Astrocyte (in vitro differentiated cells and primary cell): ENCODE measurements around the gene CTXN2.

Experiments
- EZH2 ChIP-seq: IDR thresholded peaks from 2 replicates; pipeline ENCODE4 v1.6.1; 2012; ENCODE audit warnings: mild to moderate bottlenecking, low read length, inconsistent platforms; ENCODE audit not compliant: insufficient read depth
- TF ChIP-seq, protein P1 (sequence below): IDR thresholded peaks from 2 replicates; pipeline ENCODE4 v1.5.1; 2011; ENCODE audit warnings: low read depth, mild to moderate bottlenecking, inconsistent platforms, low read length, moderate library complexity; ENCODE audit not compliant: insufficient read depth

DNA sequence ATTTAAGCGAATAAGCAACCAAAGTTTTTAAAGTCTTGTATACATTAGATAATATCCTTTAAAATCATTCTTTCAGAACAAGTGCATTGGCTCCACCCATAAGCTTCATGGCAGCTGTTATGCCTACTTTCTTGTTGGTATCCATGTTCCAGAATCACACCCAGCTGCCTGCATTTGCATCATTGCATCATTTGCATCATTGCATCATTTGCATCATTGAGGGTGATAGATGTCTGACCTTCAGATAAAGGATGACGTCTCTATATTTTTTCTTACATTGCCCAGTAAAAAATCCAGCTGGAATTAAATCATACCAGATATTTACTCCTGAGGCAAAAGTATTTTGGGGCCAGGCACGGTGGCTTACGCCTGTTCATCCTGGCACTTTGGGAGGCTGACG is 56.9 kb downstream of the CTXN2 start:
- TF ChIP-seq, protein P1, sequence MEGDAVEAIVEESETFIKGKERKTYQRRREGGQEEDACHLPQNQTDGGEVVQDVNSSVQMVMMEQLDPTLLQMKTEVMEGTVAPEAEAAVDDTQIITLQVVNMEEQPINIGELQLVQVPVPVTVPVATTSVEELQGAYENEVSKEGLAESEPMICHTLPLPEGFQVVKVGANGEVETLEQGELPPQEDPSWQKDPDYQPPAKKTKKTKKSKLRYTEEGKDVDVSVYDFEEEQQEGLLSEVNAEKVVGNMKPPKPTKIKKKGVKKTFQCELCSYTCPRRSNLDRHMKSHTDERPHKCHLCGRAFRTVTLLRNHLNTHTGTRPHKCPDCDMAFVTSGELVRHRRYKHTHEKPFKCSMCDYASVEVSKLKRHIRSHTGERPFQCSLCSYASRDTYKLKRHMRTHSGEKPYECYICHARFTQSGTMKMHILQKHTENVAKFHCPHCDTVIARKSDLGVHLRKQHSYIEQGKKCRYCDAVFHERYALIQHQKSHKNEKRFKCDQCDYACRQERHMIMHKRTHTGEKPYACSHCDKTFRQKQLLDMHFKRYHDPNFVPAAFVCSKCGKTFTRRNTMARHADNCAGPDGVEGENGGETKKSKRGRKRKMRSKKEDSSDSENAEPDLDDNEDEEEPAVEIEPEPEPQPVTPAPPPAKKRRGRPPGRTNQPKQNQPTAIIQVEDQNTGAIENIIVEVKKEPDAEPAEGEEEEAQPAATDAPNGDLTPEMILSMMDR: no peak
- TF ChIP-seq EZH2: no peak
